HPDE6-E6E7 (cell line): Measurements from ENCODE around the gene PTPRF.
A peak's percentile ranks its signal among the peaks of the same experiment; 100 is the strongest.

Source experiments
- DNase-seq: peaks from one replicate; pipeline ENCODE4 v3.0.0; 2011; ENCODE audit warnings: missing footprints; ENCODE audit errors: extremely low spot score

The PTPRF gene

GRCh38 chr1:43552059-43552742, 21.5 kb downstream of the PTPRF start:
- no peak for DNase-seq

DNA sequence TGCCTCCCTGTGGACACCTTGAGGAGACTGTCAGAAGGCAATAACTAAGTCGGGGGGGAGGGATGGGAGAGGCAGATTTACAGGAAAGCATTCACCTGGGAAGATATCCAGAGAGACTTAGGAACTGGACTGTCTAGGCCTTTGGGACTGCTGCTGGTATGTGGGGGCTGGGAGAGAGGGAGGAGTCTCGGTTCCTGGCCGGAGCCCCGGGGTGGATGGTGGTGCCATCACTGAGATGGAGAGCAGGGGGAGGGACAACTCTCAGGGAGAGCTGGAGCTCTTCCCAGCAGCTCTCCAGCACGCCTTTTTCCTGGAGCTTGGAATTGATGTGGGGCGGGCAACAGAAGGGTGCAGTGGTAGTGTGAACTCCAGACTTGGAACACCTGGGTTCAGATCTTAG, 22.1 kb downstream of the PTPRF start:
- DNase-seq = no peak

DNA sequence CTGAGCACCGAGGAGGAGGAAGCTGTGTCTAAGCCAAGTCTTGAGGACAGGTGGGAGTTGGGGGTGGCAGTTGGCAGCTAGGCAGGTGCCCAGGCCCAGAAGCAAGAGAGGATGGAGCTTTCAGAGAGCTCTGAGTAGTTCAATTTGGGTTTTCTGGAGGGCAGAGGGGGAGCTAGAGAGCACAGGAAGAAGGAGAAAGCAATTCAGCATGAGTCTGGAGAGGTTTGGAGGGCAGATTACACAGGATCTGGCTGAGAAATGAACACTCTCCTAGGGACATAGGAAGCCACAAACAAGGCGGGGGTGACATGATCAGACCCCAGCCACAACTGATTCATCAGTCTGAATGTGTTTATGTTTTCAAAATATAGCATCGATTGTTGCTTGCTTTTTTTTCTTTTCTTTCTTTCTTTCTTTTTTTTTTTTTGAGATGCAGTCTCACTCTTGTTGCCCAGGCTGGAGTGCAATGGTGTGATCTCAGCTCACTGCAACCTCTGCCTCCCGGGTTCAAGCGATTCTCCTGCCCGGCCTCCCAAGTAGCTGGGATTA, 23.8 kb downstream of the PTPRF start:
- no peak for DNase-seq

- no peak for DNase-seq
Measured at GRCh38 chr1:43556782-43557181, 26.1 kb downstream of the PTPRF start.

DNA sequence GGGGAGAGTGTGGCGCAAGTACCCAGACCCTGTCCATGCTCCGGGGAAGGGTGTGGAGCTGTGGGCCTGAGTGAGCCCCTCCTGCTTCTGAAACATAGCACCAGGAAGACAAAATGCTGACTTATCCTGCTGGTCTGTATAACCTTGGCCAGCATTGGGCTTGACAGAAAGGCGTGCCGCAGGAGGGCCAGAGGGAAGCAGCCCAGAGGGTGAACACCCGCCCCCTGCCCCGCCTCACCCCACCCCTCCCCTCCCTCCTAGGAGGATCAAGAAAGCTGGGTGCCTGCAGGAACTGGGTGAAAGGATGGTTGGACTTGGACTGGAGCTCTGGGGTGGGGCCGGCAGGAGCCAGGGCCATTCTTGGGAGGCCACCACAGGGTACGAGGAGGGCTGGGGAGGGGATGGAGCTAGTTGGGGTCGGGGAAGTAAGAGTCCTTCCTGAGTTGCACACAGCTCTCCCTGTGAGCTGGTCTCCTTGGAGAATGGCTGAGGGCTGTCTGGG, 27.1 kb downstream of the PTPRF start:
- peak; percentile 49 for DNase-seq

DNA sequence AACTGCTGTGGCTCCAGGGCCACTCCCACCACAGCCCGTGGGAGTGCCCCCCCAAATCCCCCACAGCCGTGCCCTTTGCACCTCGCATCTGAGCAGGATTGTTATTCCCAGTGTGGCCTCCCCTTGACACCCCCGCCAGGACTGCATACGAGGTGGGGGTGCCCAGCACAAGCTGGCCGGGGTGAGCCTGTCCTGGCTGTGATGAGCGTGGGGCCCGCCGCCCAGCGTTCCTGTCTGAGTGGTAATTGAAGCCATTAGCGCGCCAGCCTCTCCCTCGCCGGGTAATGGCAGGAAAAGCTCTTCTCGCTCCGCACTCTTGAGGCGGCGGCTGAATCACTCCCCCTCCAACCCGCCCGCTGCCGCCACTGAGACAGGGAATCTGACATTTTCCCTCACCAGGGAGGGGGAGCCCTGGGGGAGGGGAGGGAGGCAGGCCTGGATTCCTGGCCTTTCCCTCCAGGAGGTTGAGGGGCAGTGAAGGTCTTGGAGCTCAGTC, 27.7 kb downstream of the PTPRF start:
- DNase-seq = no peak

- no peak for DNase-seq
Measured at GRCh38 chr1:43559714-43560113, 29.0 kb downstream of the PTPRF start.

DNA sequence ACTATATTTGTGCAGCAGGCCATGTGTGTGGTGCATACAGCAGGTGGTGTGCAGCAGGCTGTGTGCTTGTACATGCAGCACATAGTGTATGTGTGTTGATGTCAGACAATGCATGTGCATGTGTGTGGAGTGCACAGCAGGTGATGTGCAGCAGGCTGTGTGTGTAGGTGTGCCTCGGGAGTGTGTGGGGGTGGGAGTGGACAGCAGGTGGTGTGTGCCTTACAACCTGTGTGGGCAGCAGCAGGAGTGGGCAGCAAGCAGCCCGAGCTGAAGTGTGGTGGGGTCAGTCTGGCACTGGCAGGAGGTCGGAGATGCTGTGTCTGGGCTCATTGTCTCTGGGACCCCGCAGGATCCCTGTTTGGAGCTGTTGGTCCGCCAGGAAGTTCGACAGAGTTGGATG, 29.6 kb downstream of the PTPRF start:
- DNase-seq = no peak

DNA sequence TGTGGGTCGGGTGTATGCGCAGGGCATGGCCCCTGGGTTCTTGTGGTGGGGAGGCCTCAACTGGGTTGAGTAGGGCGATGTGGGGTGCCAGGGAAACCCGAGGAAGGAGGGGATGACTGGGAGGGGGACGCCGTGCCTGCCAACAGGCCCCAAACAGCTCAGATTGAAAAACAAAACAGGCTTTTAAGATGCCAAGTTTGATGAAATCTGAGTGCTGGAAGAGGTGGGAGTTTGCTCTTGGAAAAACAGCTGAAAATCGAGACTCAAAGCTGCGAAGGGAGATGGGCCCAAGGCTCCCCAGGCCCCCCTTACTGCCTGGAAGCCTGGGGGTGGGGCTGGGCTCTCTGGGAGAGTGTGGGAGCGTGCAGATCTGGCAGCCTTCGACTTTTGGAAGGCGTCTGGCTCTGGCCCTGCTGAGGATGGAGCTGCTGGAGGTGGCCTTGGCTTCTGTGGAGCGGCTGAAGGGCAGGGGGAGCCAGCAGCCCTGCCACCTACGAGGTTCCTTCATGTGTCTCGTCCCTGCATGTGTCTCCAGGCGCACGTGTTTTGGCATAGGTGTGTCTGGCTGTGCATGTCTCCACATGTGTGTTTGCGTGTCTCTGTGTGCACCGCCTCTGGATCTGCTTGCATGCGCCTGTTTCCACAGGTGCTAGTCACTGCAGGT, 33.3 kb downstream of the PTPRF start:
- no peak for DNase-seq

DNA sequence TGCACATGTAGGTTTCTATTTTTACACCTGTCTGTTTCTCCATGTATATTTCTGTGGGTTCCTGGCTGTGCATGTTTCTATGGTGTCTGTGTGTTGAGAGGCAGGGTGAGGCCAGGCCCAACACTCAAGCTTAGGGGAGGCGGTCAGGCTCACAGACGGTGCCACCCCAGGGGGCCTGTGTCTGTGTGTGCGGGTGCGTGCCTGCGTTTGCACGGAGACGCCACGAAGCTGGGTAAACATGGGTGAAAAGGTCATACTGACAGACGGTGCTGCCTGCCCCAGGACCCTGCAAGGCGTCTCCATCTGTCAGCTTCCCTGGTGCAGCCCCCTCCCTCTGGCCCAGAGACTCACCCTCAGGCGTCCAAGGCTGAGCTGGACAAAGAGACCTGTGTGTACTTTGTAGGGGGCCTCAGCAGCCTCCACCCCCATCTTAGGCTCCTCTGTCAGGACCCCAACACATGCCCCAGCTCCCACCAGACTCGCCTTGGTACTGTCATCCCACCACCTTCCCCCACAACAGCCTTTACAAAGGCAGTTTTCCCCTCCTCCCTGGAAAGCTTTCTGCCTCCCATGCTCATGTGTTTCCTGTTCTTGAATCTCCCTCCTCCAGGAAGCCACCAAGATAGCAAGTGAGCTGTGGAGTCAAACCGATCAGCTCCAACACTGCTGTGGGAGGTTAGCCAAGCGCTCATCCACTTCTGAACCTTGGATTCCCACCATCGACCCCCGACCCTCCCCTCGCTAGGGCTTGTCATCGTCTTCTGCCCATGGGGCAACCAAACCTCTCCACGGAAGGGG, 34.1 kb downstream of the PTPRF start:
- DNase-seq = no peak

DNA sequence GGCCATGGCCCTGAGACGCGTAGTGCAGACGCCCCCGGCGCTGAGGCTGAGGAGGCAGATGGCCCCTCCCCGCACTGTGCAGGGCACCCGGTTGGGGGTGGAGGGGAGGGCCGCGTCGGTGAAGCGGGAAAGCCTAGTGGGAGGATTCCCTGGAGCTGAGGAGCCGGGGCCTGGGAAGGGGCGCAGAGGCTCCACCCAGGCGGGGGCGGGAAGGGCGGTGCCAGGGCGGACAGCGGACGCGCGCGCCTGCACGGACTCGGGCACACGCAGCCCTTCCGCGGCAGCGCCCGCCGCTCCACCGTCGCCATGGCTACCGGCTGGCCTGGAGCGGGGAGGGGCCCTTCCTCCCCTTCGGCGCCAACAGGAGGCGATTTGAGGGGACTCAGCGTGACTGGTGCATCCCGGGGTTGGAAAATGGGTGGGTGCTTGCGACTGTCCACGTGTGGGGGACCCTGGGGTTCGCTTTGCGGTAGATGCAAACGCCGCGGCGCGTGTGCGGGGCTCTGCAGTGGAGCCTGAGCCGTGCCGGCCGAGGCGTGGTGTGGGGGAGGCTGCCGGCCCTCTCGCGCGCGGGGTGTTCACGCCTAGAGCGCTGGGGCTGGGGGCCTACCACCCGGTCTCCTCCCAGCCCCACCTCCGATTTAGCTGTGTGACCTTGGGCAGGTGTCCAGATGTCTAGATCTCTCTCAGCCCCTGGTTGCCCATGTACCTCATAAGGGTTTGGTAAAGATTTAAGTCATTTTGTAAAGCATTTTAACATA, 35.1 kb downstream of the PTPRF start:
- DNase-seq = no peak

DNA sequence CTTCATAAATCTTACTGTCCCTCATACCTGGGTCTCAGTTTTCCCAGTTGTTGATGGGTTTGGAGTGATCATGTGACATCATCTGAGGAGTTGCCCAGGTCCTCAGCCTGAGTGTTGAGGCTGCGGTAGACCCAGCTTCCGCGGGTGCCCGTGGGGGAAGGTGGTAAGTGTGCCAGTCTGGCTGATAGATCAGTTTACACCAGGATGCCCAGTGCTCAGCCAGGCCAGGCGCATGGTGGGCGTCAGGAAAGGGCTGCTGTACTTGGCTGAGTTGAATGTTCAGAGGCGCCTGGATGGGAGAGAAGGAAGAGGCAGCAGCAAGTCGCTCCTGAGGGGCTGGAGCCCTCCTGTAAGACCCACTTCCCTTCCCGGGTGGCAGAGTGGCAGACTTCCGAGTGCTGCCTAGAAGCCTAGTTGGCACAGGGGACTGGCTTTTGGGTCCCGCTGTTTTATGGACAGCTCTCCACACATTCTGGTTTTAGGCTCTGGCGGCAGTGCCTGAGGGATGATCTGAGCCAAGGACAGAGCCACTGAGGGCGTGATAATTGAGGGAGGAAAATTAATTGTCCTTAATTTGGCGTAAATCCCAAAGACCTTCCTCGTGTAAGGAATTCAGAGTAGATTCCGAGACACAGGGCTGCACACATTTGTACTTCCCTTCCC, 35.8 kb downstream of the PTPRF start:
- DNase-seq = no peak

DNA sequence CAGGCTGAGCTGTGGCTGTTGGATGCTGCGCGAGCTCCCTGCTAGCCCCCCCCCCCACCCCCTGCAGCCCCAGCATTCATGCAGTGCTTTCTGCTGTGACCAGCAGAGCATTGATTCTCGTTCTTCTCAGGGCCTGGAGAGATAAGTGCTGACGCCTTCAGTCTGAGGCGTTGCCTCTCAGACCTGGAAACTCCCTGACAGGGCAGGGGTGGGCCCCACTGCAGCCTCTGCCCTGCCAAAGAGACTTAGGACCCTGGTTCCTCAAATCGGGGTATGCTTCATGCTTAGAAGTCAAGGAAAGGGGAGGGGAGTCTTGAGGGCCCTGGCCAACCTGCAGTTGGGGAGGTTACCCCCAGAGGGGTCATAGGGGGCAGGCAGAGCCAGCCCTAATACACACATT, 38.5 kb downstream of the PTPRF start:
- DNase-seq = no peak

GRCh38 chr1:43570277-43570676, 39.6 kb downstream of the PTPRF start:
- no peak for DNase-seq

DNA sequence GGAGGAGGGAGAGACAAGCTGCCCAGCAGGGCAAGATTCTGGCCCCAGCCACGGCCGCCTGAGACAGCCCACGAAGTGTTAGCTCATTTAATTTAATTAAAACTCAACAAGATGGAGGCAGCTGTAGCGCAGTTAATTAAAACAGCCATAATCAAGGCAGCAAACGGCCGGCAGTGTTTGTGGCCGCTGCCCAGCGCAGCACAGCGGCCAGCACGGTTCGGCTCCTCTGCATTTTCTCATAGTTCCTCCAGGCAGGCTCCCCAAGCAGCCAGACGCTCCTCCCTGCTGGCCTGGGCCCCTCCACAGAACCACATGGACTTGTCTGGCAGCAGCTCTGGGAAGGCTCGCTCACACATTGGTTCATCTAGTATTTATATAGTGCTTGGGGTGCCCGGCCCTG, 40.0 kb downstream of the PTPRF start:
- no peak for DNase-seq

- no peak for DNase-seq
Measured at GRCh38 chr1:43572084-43572483, 41.4 kb downstream of the PTPRF start.

DNA sequence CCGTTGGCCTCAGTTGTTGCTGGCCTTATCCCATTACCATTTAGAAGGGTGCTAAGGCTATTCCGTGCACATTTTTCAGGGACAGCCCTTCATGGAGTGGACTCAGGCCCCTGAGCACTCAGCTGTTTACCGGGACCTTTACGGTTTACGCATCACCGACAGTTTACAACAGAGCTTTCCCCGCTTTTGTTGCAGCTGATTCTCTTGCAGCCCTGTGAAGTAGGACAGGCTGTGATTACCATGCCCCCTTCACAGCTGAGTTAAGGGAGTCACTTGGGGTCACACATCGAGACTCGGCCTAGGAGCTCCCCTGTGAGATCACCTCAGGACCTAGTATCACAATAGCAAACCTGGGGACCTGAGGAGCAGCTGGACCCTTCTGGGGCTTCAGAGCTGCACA, 41.9 kb downstream of the PTPRF start:
- DNase-seq = no peak

DNA sequence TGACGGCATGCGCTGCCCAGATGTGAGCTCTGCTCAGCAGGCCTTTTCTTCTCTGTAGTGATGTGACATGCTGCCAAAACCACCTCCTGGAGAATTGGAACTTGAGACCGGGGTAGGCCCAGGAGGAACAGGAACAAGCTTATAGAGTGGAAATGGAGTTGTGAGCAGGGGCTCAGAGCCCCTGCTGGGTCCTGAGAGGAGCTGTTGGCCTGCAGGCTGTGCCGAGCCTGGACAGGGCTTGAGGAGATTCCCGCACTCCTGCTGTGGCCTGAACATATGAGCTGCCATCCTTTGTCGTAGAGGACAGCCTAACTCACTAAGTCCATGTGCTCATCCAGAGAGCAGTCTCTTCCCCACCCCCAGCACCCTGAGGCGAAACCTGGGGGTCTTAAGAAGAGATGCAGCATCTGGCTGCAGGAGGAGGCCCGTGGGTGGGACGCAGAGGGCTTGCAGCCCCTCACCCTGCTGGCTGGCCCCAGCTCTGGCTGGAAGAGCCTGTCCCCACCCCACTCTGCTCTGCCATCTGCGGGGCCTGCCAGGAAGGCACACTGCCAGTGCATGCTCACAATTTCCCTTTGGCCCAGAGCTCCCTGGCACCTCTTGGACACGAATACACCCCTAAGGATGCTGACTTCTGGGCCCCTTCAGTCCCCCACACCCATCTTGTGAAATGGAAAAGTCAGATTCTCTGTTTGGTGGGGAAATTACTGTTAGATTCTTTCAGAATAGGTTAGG, 42.5 kb downstream of the PTPRF start:
- no peak for DNase-seq

GRCh38 chr1:43576521-43576920, 45.8 kb downstream of the PTPRF start:
- no peak for DNase-seq
